A549 (cell line): Measurements from ENCODE around the gene FBXL5. TPM values are rescaled to one million over a fixed set of nuclear protein-coding genes. Genes with fewer than 3 reads are reported as not detected.

Experiments used
- ATAC-seq, 2 experiments: fragments of 200-7000 bp in 1 of 2; fragments of >200 bp in 1 of 2; cut with Nextera tagmentation in 1 of 2; cut with Tn5 transposase in 1 of 2; 3 replicates each; pipeline versions ENCODE4 v1.8.0 to v1.9.1; 2018 to 2020; ENCODE audit warnings: mild to moderate bottlenecking in 1 of 2, moderate library complexity in 1 of 2
- CTCF ChIA-PET: fragments of 300-600 bp; sonication (Branson Sonifier 250); formaldehyde crosslinking; extraction: SDS; loops from one replicate; lab custom pipeline; 2021; ENCODE audit warnings: antibody characterized with exemption, inconsistent platforms; lab: Yijun Ruan, JAX
- POLR2A ChIA-PET: fragments of 350-600 bp; formaldehyde crosslinking; extraction: SDS; loops from one replicate; lab custom pipeline; 2021; ENCODE audit warnings: antibody characterized with exemption, inconsistent platforms; lab: Yijun Ruan, JAX
- DNase-seq, 2 experiments: peaks; one replicate each; pipeline versions ENCODE4 v3.0.0 to v3.0.0-alpha.2; 2011 to 2016; ENCODE audit warnings: low read depth in 1 of 2, low spot score in 1 of 2
- FAIRE-seq: peaks from 2 replicates; lab custom pipeline; 2011; peaks lifted over from hg19 to GRCh38; lab: Jason Lieb, UNC
- H3K27ac ChIP-seq, 2 experiments: fragments of >200 bp; sonication (Bioruptor Twin); formaldehyde crosslinking; 3 replicates each; pipeline ENCODE4 v1.5.1; 2016 to 2017
- H3K4me1 ChIP-seq: fragments of >200 bp; sonication (Bioruptor Twin); formaldehyde crosslinking; 3 replicates; pipeline ENCODE4 v1.6.1; 2016
- H3K4me2 ChIP-seq: fragments of >200 bp; sonication (Bioruptor Twin); formaldehyde crosslinking; 3 replicates; pipeline ENCODE4 v1.6.1; 2016
- H3K4me3 ChIP-seq: fragments of >200 bp; sonication (Bioruptor Twin); formaldehyde crosslinking; 3 replicates; pipeline ENCODE4 v1.5.1; 2016
- H3K9me3 ChIP-seq: fragments of >200 bp; sonication (Bioruptor Twin); formaldehyde crosslinking; 3 replicates; pipeline ENCODE4 v1.6.1; 2016
- BHLHE40 ChIP-seq: IDR thresholded peaks from 2 replicates; pipeline ENCODE4 v1.6.1; 2012; ENCODE audit warnings: low read depth, low read length, inconsistent platforms
- E2F6 ChIP-seq: IDR thresholded peaks from 2 replicates; pipeline ENCODE4 v1.6.1; 2012; ENCODE audit warnings: low read depth, borderline replicate concordance
- EHF ChIP-seq: fragments of 250-450 bp; sonication (Bioruptor Pico); IDR thresholded peaks from 2 replicates; pipeline ENCODE4 v1.5.0; 2020; ENCODE audit warnings: mild to moderate bottlenecking
- FOSB ChIP-seq: fragments of 250-450 bp; sonication (Bioruptor Pico); IDR thresholded peaks from 2 replicates; pipeline ENCODE4 v1.5.0; 2020; ENCODE audit warnings: mild to moderate bottlenecking, moderate library complexity
- FOXS1 ChIP-seq: fragments of 250-450 bp; sonication (Bioruptor Pico); IDR thresholded peaks from 2 replicates; pipeline ENCODE4 v1.5.0; 2020; ENCODE audit warnings: mild to moderate bottlenecking, moderate library complexity
- HEYL ChIP-seq: fragments of 250-450 bp; sonication (Bioruptor Pico); IDR thresholded peaks from 2 replicates; pipeline ENCODE4 v1.8.0; 2021; ENCODE audit warnings: mild to moderate bottlenecking, moderate library complexity
- HOXA7 ChIP-seq: fragments of 250-450 bp; sonication (Bioruptor Pico); IDR thresholded peaks from 2 replicates; pipeline ENCODE4 v1.5.0; 2020; ENCODE audit warnings: mild to moderate bottlenecking, moderate library complexity
- HOXB13 ChIP-seq: fragments of 250-450 bp; sonication (Bioruptor Pico); IDR thresholded peaks from 2 replicates; pipeline ENCODE4 v1.5.0; 2020; ENCODE audit warnings: low read depth, mild to moderate bottlenecking, moderate library complexity
- HOXB5 ChIP-seq: fragments of 250-450 bp; sonication (Bioruptor Pico); IDR thresholded peaks from 2 replicates; pipeline ENCODE4 v1.5.0; 2020; ENCODE audit warnings: mild to moderate bottlenecking, moderate library complexity
- JUN ChIP-seq, 2 experiments: fragments of >200 bp; sonication (Bioruptor Twin); formaldehyde crosslinking; IDR thresholded peaks; 2 replicates in 1 of 2; 3 replicates in 1 of 2; pipeline ENCODE4 v1.6.1; 2016 to 2017
- KDM1A ChIP-seq: fragments of 200-600 bp; sonication (generic); IDR thresholded peaks from 2 replicates; pipeline ENCODE4 v1.6.1; 2016; ENCODE audit warnings: low read depth, mild to moderate bottlenecking
- MAX ChIP-seq: IDR thresholded peaks from 2 replicates; pipeline ENCODE4 v1.6.1; 2012
- MAZ ChIP-seq: fragments of 150-350 bp; IDR thresholded peaks from 2 replicates; pipeline ENCODE4 v1.6.1; 2014; ENCODE audit warnings: antibody characterized with exemption, low read depth, low read length, borderline replicate concordance
- MYC ChIP-seq: IDR thresholded peaks from 2 replicates; pipeline ENCODE4 v1.6.1; 2012; ENCODE audit warnings: mild to moderate bottlenecking, inconsistent platforms, low read length, improper control_type of control experiment, borderline replicate concordance
- NFE2L2 ChIP-seq: fragments of 150-350 bp; conservative IDR thresholded peaks from 2 replicates; pipeline ENCODE4 v1.6.1; 2014; ENCODE audit warnings: low read length
- NPAS2 ChIP-seq: fragments of 250-450 bp; sonication (Bioruptor Pico); IDR thresholded peaks from 2 replicates; pipeline ENCODE4 v1.8.0; 2022; ENCODE audit warnings: mild to moderate bottlenecking, moderate library complexity, borderline replicate concordance
- PHF8 ChIP-seq: fragments of 200-600 bp; sonication (generic); IDR thresholded peaks from 2 replicates; pipeline ENCODE4 v1.6.1; 2016; ENCODE audit warnings: low read depth, mild to moderate bottlenecking, antibody characterized with exemption, moderate library complexity, borderline replicate concordance
- POLR2A ChIP-seq: IDR thresholded peaks from 2 replicates; pipeline ENCODE4 v1.6.1; 2012; ENCODE audit warnings: mild to moderate bottlenecking, low read length
- POLR2AphosphoS2 ChIP-seq: conservative IDR thresholded peaks from 2 replicates; pipeline ENCODE4 v1.6.1; 2012; ENCODE audit warnings: low read length, improper control_type of control experiment, inconsistent platforms
- SREBF2 ChIP-seq: fragments of 450-650 bp; IDR thresholded peaks from 2 replicates; pipeline ENCODE4 v1.6.1; 2014; ENCODE audit warnings: mild to moderate bottlenecking, moderate library complexity
- TFCP2L1 ChIP-seq: fragments of 250-450 bp; sonication (Bioruptor Pico); IDR thresholded peaks from 2 replicates; pipeline ENCODE4 v1.5.0; 2021; ENCODE audit warnings: mild to moderate bottlenecking
- TP53 ChIP-seq: fragments of 250-450 bp; sonication (Bioruptor Pico); IDR thresholded peaks from 2 replicates; pipeline ENCODE4 v1.5.0; 2021; ENCODE audit warnings: mild to moderate bottlenecking, moderate library complexity
- ZC3H11A ChIP-seq: fragments of 450-650 bp; IDR thresholded peaks from 2 replicates; pipeline ENCODE4 v1.6.1; 2014; ENCODE audit warnings: antibody characterized with exemption, mild to moderate bottlenecking
- ZNF302 ChIP-seq: fragments of 250-450 bp; sonication (Bioruptor Pico); IDR thresholded peaks from 2 replicates; pipeline ENCODE4 v1.9.0; 2021; ENCODE audit warnings: inconsistent platforms, mild to moderate bottlenecking, moderate library complexity
- ZSCAN20 ChIP-seq: fragments of 250-450 bp; sonication (Bioruptor Pico); IDR thresholded peaks from 2 replicates; pipeline ENCODE4 v1.8.0; 2022; ENCODE audit warnings: mild to moderate bottlenecking, moderate library complexity
- WGBS: methylation state at CpG from one replicate; pipeline ENCODE4 v1.1.6; 2017; ENCODE audit errors: missing lambda C conversion rate; 5-methylcytosine and 5-hydroxymethylcytosine counted together
- polyA minus RNA-seq: library from RNA; depleted of rRNA, polyadenylated mRNA; stranded (reverse); fragments of >200 nt; gene quantifications from 2 replicates; pipeline ENCODE4 v1.2.3, GENCODE V29; 2011; rRNA and poly(A)+ RNA removed
- polyA plus RNA-seq, 4 experiments: library from polyadenylated mRNA; depleted of rRNA in 3 of 4; stranded (reverse); fragments of >200 nt; fragmentation: RNase III in 1 of 4; extraction: RNeasy Plus Mini Kit Qiagen cat#74134 plus additional on column Dnase treatment in 1 of 4; gene quantifications; 2 replicates in 3 of 4; 3 replicates in 1 of 4; pipeline ENCODE4 v1.2.3, GENCODE V29; 2011 to 2017
- TF ChIP-seq, protein P1 (sequence below): fragments of 450-650 bp; IDR thresholded peaks from 2 replicates; pipeline ENCODE4 v1.6.1; 2014; ENCODE audit warnings: antibody characterized with exemption
- TF ChIP-seq, protein P2 (sequence below): fragments of >200 bp; sonication (Bioruptor Twin); formaldehyde crosslinking; IDR thresholded peaks from 3 replicates; pipeline ENCODE4 v1.6.1; 2016
- TF ChIP-seq, protein P3 (sequence below): fragments of 250-450 bp; sonication (Bioruptor Pico); IDR thresholded peaks from 2 replicates; pipeline ENCODE4 v1.5.0; 2020; ENCODE audit warnings: low read depth, mild to moderate bottlenecking, moderate library complexity

FBXL5 gene
- polyA plus RNA-seq (2011; rRNA removed) (33.0 and 45.4 TPM in 2 replicates), polyA plus RNA-seq (2017; fragmentation: RNase III; extraction: RNeasy Plus Mini Kit Qiagen cat#74134 plus additional on column Dnase treatment) (44.2 to 46.7 TPM (median 44.2 TPM) in 3 replicates), polyA minus RNA-seq (31.1 and 35.3 TPM in 2 replicates)
- 13.0 and 14.3 TPM in 2 replicates for polyA plus RNA-seq (2012; cell fraction: cytosol; rRNA removed)
- polyA plus RNA-seq (2012; cell fraction: nucleus; rRNA removed): 6.4 and 10.1 TPM in 2 replicates

- ChIA-PET POLR2A (interaction anchor here (1.0 to 1.9 kb wide), 3 partner anchors 26 to 176 kb away, joined by 3 to 7 read pairs (median 5); partner anchors contain the start of gene FAM200B), CTCF (interaction anchor here (1.1 to 1.4 kb wide), 2 partner anchors 9 to 39 kb away, joined by 3 read pairs; no protein-coding TSS in a partner anchor)
- H3K9me3 ChIP-seq: no peaks in the 10 kb centered on the region
- H3K27ac ChIP-seq: peak within 1 kb of the TSS; percentile 89 to 99
- ATAC-seq (peak; percentile 67 to 79), FAIRE-seq (no peak), DNase-seq (peak; percentile 71 to 78)
- peaks cover 38% of the 10 kb centered on the region; the same call in 2 of the 3 replicates for H3K4me1 ChIP-seq
- peak within 1 kb of the TSS; percentile 92 for H3K4me2 ChIP-seq
- WGBS: 39% methylated on average over 11 of the region's 85 CpGs
- peak within 1 kb of the TSS; percentile 68 for H3K4me3 ChIP-seq
- TF ChIP-seq HOXB13 (CRISPR knock-in tag) (peak; percentile 93), BHLHE40 (no peak), HOXA7 (CRISPR knock-in tag) (0 out of 2 replicates have a peak, but pooled peaks have one; percentile 56), FOXS1 (CRISPR knock-in tag) (peak; percentile 64), JUN (IDR thresholded peaks at IDR 0.05) (peak; percentile 24 to 76; a peak in 3 of 5 replicates), POLR2AphosphoS2 (no peak), MAX (peak; percentile 78), HEYL (peak; percentile 24; the same call in 1 of the 2 replicates), SREBF2 (no peak), MYC (peak; percentile 68; the same call in 1 of the 2 replicates), EHF (CRISPR knock-in tag) (peak; percentile 90), NFE2L2 (no peak), MAZ (no peak), TP53 (CRISPR knock-in tag) (peak; percentile 35; the same call in 1 of the 2 replicates), ZSCAN20 (CRISPR knock-in tag) (peak; percentile 78), ZC3H11A (no peak), TFCP2L1 (CRISPR knock-in tag) (peak; percentile 59; the same call in 1 of the 2 replicates), HOXB5 (peak; percentile 91; the same call in 1 of the 2 replicates), PHF8 (peak; percentile 73), NPAS2 (CRISPR knock-in tag) (peak; percentile 57), E2F6 (peak; percentile 48; the same call in 1 of the 2 replicates), KDM1A (no peak), FOSB (CRISPR knock-in tag) (0 out of 2 replicates have a peak, but pooled peaks have one; percentile 38), POLR2A (peak; percentile 85), ZNF302 (CRISPR knock-in tag) (peak; percentile 51; the same call in 1 of the 2 replicates)
- TF ChIP-seq, protein P1, sequence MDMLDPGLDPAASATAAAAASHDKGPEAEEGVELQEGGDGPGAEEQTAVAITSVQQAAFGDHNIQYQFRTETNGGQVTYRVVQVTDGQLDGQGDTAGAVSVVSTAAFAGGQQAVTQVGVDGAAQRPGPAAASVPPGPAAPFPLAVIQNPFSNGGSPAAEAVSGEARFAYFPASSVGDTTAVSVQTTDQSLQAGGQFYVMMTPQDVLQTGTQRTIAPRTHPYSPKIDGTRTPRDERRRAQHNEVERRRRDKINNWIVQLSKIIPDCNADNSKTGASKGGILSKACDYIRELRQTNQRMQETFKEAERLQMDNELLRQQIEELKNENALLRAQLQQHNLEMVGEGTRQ: peak; percentile 70
- TF ChIP-seq, protein P2, sequence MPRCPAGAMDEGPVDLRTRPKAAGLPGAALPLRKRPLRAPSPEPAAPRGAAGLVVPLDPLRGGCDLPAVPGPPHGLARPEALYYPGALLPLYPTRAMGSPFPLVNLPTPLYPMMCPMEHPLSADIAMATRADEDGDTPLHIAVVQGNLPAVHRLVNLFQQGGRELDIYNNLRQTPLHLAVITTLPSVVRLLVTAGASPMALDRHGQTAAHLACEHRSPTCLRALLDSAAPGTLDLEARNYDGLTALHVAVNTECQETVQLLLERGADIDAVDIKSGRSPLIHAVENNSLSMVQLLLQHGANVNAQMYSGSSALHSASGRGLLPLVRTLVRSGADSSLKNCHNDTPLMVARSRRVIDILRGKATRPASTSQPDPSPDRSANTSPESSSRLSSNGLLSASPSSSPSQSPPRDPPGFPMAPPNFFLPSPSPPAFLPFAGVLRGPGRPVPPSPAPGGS: 0 out of 3 replicates have a peak, but pooled peaks have one; percentile 24
- TF ChIP-seq, protein P3, sequence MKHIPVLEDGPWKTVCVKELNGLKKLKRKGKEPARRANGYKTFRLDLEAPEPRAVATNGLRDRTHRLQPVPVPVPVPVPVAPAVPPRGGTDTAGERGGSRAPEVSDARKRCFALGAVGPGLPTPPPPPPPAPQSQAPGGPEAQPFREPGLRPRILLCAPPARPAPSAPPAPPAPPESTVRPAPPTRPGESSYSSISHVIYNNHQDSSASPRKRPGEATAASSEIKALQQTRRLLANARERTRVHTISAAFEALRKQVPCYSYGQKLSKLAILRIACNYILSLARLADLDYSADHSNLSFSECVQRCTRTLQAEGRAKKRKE (CRISPR knock-in tag): peak; percentile 82; the same call in 1 of the 2 replicates
Measured at GRCh38 chr4:15655223-15656037, at the start of gene FBXL5. FBXL5 (minus strand) TSS chr4:15655357; CDS start chr4:15655287, 70 bp downstream.
